HG03175 (cell line): ENCODE data around the gene RFTN1.

Source experiments
- ATAC-seq: cut with Tn5 transposase; IDR thresholded peaks from one replicate; pipeline ENCODE4 v1.9.1; 2021; ENCODE audit warnings: mild to moderate bottlenecking, moderate library complexity; ENCODE audit not compliant: unreplicated experiment

Gene RFTN1

GRCh38 chr3:16412192-16412800 lies 101.2 kb downstream of the RFTN1 start:
- peak; percentile 36 for ATAC-seq

GRCh38 chr3:16411441-16411840 lies 102.1 kb downstream of the RFTN1 start:
- ATAC-seq = no peak

DNA sequence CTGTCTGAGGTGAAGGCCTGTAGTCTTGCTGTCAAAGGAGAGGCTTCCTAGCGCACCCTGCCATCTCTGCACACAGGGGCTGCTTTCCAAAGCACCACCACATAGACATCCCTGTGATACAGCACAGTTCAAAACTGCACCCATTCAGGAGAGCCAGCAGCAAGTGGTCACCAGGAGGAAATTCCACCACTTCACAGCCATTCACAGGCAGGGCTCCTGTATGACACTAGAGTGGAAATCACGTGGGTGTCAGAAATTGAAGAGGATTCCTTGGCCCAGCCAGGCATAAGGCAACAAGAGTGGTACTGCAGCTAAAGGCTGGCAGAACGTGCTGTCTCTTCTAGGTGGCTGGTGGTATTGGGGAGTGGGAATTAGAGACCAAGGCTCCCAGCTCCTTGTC lies 102.8 kb downstream of the RFTN1 start:
- no peak for ATAC-seq

GRCh38 chr3:16409032-16409431 lies 104.5 kb downstream of the RFTN1 start:
- ATAC-seq = no peak

DNA sequence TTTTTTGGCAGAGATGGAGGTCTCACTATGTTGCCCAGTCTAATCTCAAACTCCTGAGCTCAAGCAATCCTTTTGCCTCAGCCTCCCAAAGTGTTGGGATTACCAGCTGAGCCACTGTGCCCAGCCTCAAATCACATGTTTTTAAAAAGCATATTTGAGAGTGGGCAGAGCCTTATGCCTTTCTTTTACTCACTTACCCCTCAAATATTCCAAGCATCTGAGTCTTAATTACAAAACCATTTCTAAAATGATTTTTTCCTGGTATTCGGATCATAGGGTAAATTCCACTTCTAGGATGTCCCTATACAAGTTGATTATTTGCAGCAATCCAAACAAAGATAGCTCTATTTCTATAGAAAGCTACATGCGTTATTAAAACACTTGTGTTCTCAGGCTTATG lies 106.1 kb downstream of the RFTN1 start:
- no peak for ATAC-seq

GRCh38 chr3:16406579-16406978 lies 106.9 kb downstream of the RFTN1 start:
- ATAC-seq = no peak

- ATAC-seq = no peak
These were observed 107.3 kb downstream of the RFTN1 start for GRCh38 chr3:16406166-16406565.

GRCh38 chr3:16404349-16404895 lies 109.1 kb downstream of the RFTN1 start:
- no peak for ATAC-seq

GRCh38 chr3:16402451-16402850 lies 111.0 kb downstream of the RFTN1 start:
- ATAC-seq = no peak

DNA sequence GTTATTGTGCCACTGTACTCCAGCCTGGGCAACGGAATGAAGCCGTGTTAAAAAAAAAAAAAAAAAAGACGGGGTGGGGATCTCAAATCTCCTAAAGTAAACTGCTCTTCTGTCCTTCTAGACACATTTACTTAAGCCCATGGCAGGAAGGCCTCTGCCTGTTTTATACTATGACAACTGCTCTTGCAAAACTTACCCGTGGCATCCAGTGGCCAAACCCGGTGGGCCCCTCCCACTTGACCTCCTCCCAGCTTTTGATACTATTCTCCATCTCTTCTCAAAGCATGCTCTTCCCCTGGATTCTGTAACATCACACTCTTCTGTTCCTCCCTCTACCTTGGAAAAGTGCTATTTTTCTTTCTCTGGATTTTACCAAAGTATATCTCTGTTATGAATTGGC lies 112.2 kb downstream of the RFTN1 start:
- ATAC-seq = no peak

- ATAC-seq = no peak
These were observed 113.2 kb downstream of the RFTN1 start for GRCh38 chr3:16400106-16400931.

DNA sequence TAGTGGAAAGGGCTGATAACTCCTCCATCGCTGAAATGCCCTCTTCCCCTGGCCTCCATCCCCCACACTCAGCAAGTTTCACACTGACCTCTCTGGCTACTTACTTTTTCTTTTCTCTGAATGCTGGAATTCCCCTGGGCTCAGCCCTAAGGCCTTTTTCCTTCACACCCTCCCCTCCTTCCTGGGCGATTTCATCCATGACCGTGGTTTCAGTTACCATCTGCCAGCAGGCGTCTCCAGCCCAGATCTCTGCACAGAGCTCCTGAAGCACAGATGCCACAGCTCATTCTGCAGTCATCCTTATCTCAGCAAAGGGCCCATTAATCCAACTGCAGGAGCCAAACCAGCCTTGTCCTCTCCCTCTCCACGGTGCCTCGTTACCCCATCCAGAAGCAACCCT lies 114.0 kb downstream of the RFTN1 start:
- ATAC-seq = no peak

DNA sequence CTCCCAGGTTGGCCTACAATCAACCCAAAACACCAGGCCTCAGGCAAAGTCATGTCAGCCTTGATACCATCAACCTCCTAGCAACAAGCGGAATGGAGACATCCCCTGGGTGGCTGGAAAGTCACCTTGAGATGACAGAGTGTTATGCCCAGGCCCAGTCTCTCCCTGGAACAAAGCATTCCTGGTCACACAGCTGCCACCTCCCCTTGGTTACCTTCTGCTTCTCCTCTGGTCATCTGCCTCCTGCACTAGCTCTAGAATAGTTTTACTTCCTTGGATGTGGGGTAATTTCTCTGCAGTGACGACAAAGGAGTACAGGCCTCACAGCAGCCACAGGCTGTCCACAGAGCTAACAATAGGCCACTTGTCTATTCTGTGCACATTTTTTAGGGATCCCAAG lies 114.9 kb downstream of the RFTN1 start:
- ATAC-seq = no peak

GRCh38 chr3:16396202-16396601 lies 117.3 kb downstream of the RFTN1 start:
- no peak for ATAC-seq

- no peak for ATAC-seq
These were observed 118.3 kb downstream of the RFTN1 start for GRCh38 chr3:16395212-16395611.

DNA sequence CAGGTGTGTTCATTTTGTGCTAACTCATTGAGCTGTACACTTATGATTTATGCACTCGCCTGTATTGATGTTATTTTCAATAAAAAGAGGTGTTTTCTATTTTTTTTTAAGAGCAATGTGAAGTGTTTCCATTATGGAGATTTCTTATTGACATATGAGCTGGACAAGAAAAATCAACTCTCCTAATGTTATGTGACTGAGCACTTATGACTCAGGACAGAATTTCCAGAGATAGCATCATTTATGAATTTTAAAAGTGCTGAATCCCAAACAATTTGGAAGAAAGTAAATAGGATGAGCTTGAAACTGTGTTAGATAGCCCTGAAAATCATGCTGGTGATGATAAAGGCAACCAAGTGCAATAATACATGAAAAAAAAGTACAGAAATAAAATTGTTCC lies 118.9 kb downstream of the RFTN1 start:
- no peak for ATAC-seq

GRCh38 chr3:16392717-16393116 lies 120.8 kb downstream of the RFTN1 start:
- ATAC-seq = no peak

- ATAC-seq = no peak
These were observed 121.4 kb downstream of the RFTN1 start for GRCh38 chr3:16392065-16392464.

- ATAC-seq = no peak
These were observed 122.9 kb downstream of the RFTN1 start for GRCh38 chr3:16390581-16390980.

GRCh38 chr3:16388850-16389441 lies 124.6 kb downstream of the RFTN1 start:
- no peak for ATAC-seq

DNA sequence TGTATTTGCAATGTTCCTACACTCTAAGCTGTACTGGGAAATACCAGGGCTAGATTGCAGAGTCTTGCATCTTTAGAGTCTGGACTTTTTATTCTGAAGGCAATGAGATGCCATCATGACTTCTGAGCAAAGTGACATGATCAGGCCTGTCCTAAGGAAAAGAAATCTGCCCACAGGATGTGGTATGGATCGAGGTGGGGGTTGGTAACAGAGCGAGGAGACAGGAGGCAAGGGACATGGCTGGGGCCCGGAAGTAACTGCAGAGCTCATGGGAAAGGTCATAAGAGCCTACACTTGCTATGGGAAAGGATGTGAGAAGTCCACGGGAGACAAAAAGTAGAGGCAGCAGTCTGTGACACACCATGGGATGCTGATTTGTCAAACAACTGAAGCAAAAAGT lies 126.9 kb downstream of the RFTN1 start:
- ATAC-seq = no peak

DNA sequence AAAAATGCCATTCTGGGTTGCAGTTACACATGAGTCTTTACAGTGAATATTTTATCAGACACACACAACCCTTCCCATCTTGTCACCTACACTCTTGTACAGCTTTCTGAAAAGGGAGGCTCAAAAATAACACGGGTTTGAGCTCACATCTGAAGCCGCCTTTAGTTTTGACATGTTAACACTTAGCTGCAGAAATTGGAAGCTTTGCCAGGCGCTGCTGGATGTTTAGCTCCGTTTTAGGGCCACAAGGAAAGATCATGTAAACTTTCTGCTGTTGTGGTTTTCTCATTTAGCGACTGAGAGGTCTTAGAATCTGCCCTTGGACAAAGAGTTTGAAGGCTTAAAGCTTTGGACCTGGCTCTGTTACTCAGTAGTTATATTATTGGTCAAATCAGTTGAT lies 128.3 kb downstream of the RFTN1 start:
- ATAC-seq = no peak
